Kidney epithelial cell (primary cell): ENCODE results near the gene BCAS3. TPM values are rescaled to one million over a fixed set of nuclear protein-coding genes. Genes with fewer than 3 reads are reported as not detected.

Experiments
- DNase-seq: peaks from one replicate; pipeline ENCODE4 v3.0.0-alpha.2; 2010; ENCODE audit warnings: low read depth
- H3K27me3 ChIP-seq: 2 replicates; pipeline ENCODE4 v1.6.0; 2011; ENCODE audit warnings: low read length; ENCODE audit not compliant: control insufficient read depth, insufficient read depth
- H3K36me3 ChIP-seq: 2 replicates; pipeline ENCODE4 v1.5.1; 2011; ENCODE audit warnings: low read length; ENCODE audit not compliant: control insufficient read depth, insufficient read depth
- H3K4me3 ChIP-seq: 2 replicates; pipeline ENCODE4 v1.5.1; 2011; ENCODE audit warnings: low read depth, mild to moderate bottlenecking, control low read depth, low read length
- CTCF ChIP-seq: IDR thresholded peaks from 2 replicates; pipeline ENCODE4 v1.5.1; 2011; ENCODE audit warnings: mild to moderate bottlenecking, moderate library complexity, low read length, control low read depth, inconsistent platforms; ENCODE audit not compliant: insufficient read depth, poor library complexity, severe bottlenecking
- total RNA-seq: library from RNA; depleted of rRNA; stranded (reverse); fragments of >200 nt; gene quantifications from 2 replicates; pipeline ENCODE4 v1.2.3, GENCODE V29; 2015

BCAS3 gene
- total RNA-seq, 1 donor from 2014 or later: 26.7 TPM

GRCh38 chr17:61245706-61246135 is 568.1 kb downstream of the BCAS3 start:
- no peak overlapping the region for H3K4me3 ChIP-seq
- H3K36me3 ChIP-seq: no peaks in the 10 kb centered on the region
- DNase-seq: no peak
- H3K27me3 ChIP-seq: no peaks in the 10 kb centered on the region
- TF ChIP-seq CTCF: no peak

- no peaks in the 10 kb centered on the region for H3K27me3 ChIP-seq
- DNase-seq: peak; percentile 52
- no peak for TF ChIP-seq CTCF
- H3K36me3 ChIP-seq: no peaks in the 10 kb centered on the region
- no peak overlapping the region for H3K4me3 ChIP-seq
Measured at GRCh38 chr17:61247439-61247838, 569.8 kb downstream of the BCAS3 start.

GRCh38 chr17:61248399-61248798 is 570.7 kb downstream of the BCAS3 start:
- H3K4me3 ChIP-seq: no peak overlapping the region
- DNase-seq: no peak
- H3K36me3 ChIP-seq: no peaks in the 10 kb centered on the region
- no peaks in the 10 kb centered on the region for H3K27me3 ChIP-seq
- no peak for TF ChIP-seq CTCF

GRCh38 chr17:61249649-61250299 is 572.1 kb downstream of the BCAS3 start:
- TF ChIP-seq CTCF: no peak

GRCh38 chr17:61250335-61250890 is 572.8 kb downstream of the BCAS3 start:
- no peaks in the 10 kb centered on the region for H3K36me3 ChIP-seq
- no peak overlapping the region for H3K4me3 ChIP-seq
- TF ChIP-seq CTCF: no peak
- no peak for DNase-seq
- no peaks in the 10 kb centered on the region for H3K27me3 ChIP-seq

More at GRCh38 chr17:61249649-61250299, 572.1 kb downstream of the BCAS3 start:
- DNase-seq: no peak
- H3K27me3 ChIP-seq: no peaks in the 10 kb centered on the region
- no peak overlapping the region for H3K4me3 ChIP-seq
- no peaks in the 10 kb centered on the region for H3K36me3 ChIP-seq
